Right lobe of liver (tissue), 6 donors: ENCODE results near the gene DIS3L2. TPM values are rescaled to one million over a fixed set of nuclear protein-coding genes. Genes with fewer than 3 reads are reported as not detected.

Experiments used
- ATAC-seq, 4 donors: fragments of 200-7000 bp; cut with Tn5 transposase; one replicate each; pipeline ENCODE4 v1.9.1; 2020; ENCODE audit warnings: mild to moderate bottlenecking in 4 of 4, moderate library complexity in 4 of 4
- DNase-seq, 3 donors: peaks; one replicate each; pipeline ENCODE4 v3.0.0-alpha.2; 2020
- H3K27ac ChIP-seq, 3 donors: fragments of 200-600 bp; one replicate each; pipeline ENCODE4 v1.8.0; 2022
- H3K27me3 ChIP-seq, 2 donors: fragments of 200-600 bp; one replicate each; pipeline ENCODE4 v1.8.0; 2022
- H3K36me3 ChIP-seq, 4 donors: fragments of 200-600 bp; sonication (generic) in 1 of 4; one replicate each; pipeline versions ENCODE4 v1.5.1 to v1.8.0; 2017 to 2022; ENCODE audit warnings: control low read depth in 1 of 4
- H3K4me1 ChIP-seq, 4 donors: fragments of 200-600 bp; sonication (generic) in 1 of 4; one replicate each; pipeline versions ENCODE4 v1.5.1 to v1.8.0; 2017 to 2022; ENCODE audit warnings: control low read depth in 1 of 4
- H3K4me3 ChIP-seq, 3 donors: fragments of 200-600 bp; one replicate each; pipeline ENCODE4 v1.8.0; 2022
- H3K9me3 ChIP-seq, 4 donors: fragments of 200-600 bp; sonication (generic) in 1 of 4; one replicate each; pipeline versions ENCODE4 v1.5.1 to v1.8.0; 2017 to 2022; ENCODE audit warnings: control low read depth in 1 of 4
- CTCF ChIP-seq, 4 donors: fragments of 200-600 bp in 3 of 4; fragments of 450-650 bp in 1 of 4; IDR thresholded peaks; one replicate each; pipeline versions ENCODE4 v1.5.1 to v1.8.0; 2016 to 2022; ENCODE audit warnings: antibody characterized with exemption in 4 of 4, mild to moderate bottlenecking in 2 of 4
- POLR2A ChIP-seq: fragments of 450-650 bp; IDR thresholded peaks from one replicate; pipeline ENCODE4 v1.6.1; 2017; ENCODE audit warnings: antibody characterized with exemption, mild to moderate bottlenecking
- WGBS: methylation state at CpG from one replicate; pipeline ENCODE4 v1.1.6; 2018; ENCODE audit warnings: low coverage, low lambda C conversion rate; ENCODE audit not compliant: insufficient coverage; ENCODE audit errors: missing lambda C conversion rate; 5-methylcytosine and 5-hydroxymethylcytosine counted together
- intact Hi-C, 2 donors: fragments of 100-400 bp; cut with DNase I; formaldehyde crosslinking; loops; one replicate each; pipeline versions ENCODE4 v1.11.2 to v1.14.1; 2022
- total RNA-seq, 6 experiments: library from RNA; depleted of rRNA in 2 of 6; stranded (reverse); fragments of >200 nt in 2 of 6; fragmentation: NEBNext Ultra II Directional in 3 of 6; extraction: Animal tissue kit (Norgen Biotek cat#: 25700) in 3 of 6; gene quantifications; one replicate each; pipeline versions ENCODE4 v1.1.0 to v1.2.4, GENCODE V29; 2016 to 2023
- donor health status: DM: no; HTN: yes; CAD: no.
- donor health status: DM: no; HTN: no; CAD: no.
- donor health status: DM: no; HTN: no; CAD: no.
- donor health status: DM: no; HTN: yes; CAD: no.
- donor health status: DM: no; HTN: yes; CAD: no.

DIS3L2 gene
- total RNA-seq, 6 experiments from 2014 or later: 8.1 to 22.3 (median 16.7) TPM

GRCh38 chr2:231984992-231985391 is 23.5 kb downstream of the DIS3L2 start:
- no peaks in the 10 kb centered on the region for H3K4me1 ChIP-seq
- ATAC-seq (no peak), DNase-seq (no peak)
- H3K9me3 ChIP-seq: no peaks in the 10 kb centered on the region
- H3K36me3 ChIP-seq: no peaks in the 10 kb centered on the region
- H3K27ac ChIP-seq: no peak overlapping the region
- TF ChIP-seq CTCF (IDR thresholded peaks at IDR 0.05) (no peak), POLR2A (no peak)
- H3K27me3 ChIP-seq: no peaks in the 10 kb centered on the region
- no peak overlapping the region for H3K4me3 ChIP-seq
- WGBS: 55% methylated on average over 1 of the region's 1 CpG
- intact Hi-C loops: no loop called here

- Histone ChIP-seq H3K4me1 (no peaks in the 10 kb centered on the region), H3K36me3 (no peaks in the 10 kb centered on the region), H3K9me3 (no peaks in the 10 kb centered on the region), H3K27me3 (no peaks in the 10 kb centered on the region), H3K4me3 (no peak overlapping the region), H3K27ac (no peak overlapping the region)
- intact Hi-C loops: no loop called here
- TF ChIP-seq POLR2A: no peak
- TF ChIP-seq CTCF (IDR thresholded peaks at IDR 0.05): no peak
- 87% methylated on average over 4 of the region's 8 CpGs for WGBS
- ATAC-seq: no peak
- DNase-seq: no peak
These were observed 24.3 kb downstream of the DIS3L2 start for GRCh38 chr2:231985823-231986261.

- no peak overlapping the region for H3K27ac ChIP-seq
- no peak overlapping the region for H3K4me3 ChIP-seq
- no peaks in the 10 kb centered on the region for H3K36me3 ChIP-seq
- intact Hi-C loops: no loop called here
- DNase-seq: no peak
- ATAC-seq: peak in 2 of 4 donors; percentile 24 to 74
- no peaks in the 10 kb centered on the region for H3K4me1 ChIP-seq
- H3K27me3 ChIP-seq: no peaks in the 10 kb centered on the region
- no peak for TF ChIP-seq CTCF (IDR thresholded peaks at IDR 0.05)
- no peak for TF ChIP-seq POLR2A
- no peaks in the 10 kb centered on the region for H3K9me3 ChIP-seq
- 69% methylated on average over 3 of the region's 5 CpGs for WGBS
These were observed 25.7 kb downstream of the DIS3L2 start for GRCh38 chr2:231987124-231987727.

- ATAC-seq: no peak
- WGBS: 86% methylated on average over 8 of the region's 8 CpGs
- TF ChIP-seq CTCF (IDR thresholded peaks at IDR 0.05) (no peak), POLR2A (no peak)
These were observed 26.8 kb downstream of the DIS3L2 start for GRCh38 chr2:231988179-231988866.

More at GRCh38 chr2:231988179-231988866, 26.8 kb downstream of the DIS3L2 start:
- Histone ChIP-seq H3K36me3 (no peaks in the 10 kb centered on the region), H3K9me3 (no peaks in the 10 kb centered on the region), H3K27me3 (no peaks in the 10 kb centered on the region), H3K27ac (no peak overlapping the region), H3K4me1 (no peaks in the 10 kb centered on the region), H3K4me3 (no peak overlapping the region)
- intact Hi-C loops: no loop called here
- DNase-seq: no peak
